ENCODE measurements around the gene MESD. TPM values are rescaled to one million over a fixed set of nuclear protein-coding genes. Genes with fewer than 3 reads are reported as not detected.

Gene MESD
- total and polyA plus RNA-seq, 9 of the 15 experiments (the other 6 are each of a cell fraction or from before 2014, with no cell fraction given), result 11.3 to 39.7 (median 22.8) TPM

- TF ChIP-seq ZNF592 (IDR thresholded peaks at IDR 0.05) (no peak), SPI1 (IDR thresholded peaks at IDR 0.05; ENCODE audit: borderline replicate concordance, low read depth, low read length) (no peak), ARID2 (IDR thresholded peaks at IDR 0.05) (peak; percentile 31; the same call in 1 of the 2 replicates)
- TF ChIP-seq, protein P1, sequence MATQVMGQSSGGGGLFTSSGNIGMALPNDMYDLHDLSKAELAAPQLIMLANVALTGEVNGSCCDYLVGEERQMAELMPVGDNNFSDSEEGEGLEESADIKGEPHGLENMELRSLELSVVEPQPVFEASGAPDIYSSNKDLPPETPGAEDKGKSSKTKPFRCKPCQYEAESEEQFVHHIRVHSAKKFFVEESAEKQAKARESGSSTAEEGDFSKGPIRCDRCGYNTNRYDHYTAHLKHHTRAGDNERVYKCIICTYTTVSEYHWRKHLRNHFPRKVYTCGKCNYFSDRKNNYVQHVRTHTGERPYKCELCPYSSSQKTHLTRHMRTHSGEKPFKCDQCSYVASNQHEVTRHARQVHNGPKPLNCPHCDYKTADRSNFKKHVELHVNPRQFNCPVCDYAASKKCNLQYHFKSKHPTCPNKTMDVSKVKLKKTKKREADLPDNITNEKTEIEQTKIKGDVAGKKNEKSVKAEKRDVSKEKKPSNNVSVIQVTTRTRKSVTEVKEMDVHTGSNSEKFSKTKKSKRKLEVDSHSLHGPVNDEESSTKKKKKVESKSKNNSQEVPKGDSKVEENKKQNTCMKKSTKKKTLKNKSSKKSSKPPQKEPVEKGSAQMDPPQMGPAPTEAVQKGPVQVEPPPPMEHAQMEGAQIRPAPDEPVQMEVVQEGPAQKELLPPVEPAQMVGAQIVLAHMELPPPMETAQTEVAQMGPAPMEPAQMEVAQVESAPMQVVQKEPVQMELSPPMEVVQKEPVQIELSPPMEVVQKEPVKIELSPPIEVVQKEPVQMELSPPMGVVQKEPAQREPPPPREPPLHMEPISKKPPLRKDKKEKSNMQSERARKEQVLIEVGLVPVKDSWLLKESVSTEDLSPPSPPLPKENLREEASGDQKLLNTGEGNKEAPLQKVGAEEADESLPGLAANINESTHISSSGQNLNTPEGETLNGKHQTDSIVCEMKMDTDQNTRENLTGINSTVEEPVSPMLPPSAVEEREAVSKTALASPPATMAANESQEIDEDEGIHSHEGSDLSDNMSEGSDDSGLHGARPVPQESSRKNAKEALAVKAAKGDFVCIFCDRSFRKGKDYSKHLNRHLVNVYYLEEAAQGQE (IDR thresholded peaks at IDR 0.05; ENCODE audit: borderline replicate concordance), result peak; percentile 83; the same call in 1 of the 2 replicates
- TF ChIP-seq, protein P1 (CRISPR knock-in tag; IDR thresholded peaks at IDR 0.05; ENCODE audit: low read depth), result no peak
These were observed 19.5 kb downstream of the MESD start (continued) for GRCh38 chr15:80970018-80970657.
